Islet precursor cell (in vitro differentiated cells): Measurements from ENCODE around the gene APC2.
A peak's percentile ranks its signal among the peaks of the same experiment; 100 is the strongest.

Experiments used
- DNase-seq: peaks from one replicate; pipeline ENCODE4 v3.0.0-alpha.2; 2018

Gene APC2

DNA sequence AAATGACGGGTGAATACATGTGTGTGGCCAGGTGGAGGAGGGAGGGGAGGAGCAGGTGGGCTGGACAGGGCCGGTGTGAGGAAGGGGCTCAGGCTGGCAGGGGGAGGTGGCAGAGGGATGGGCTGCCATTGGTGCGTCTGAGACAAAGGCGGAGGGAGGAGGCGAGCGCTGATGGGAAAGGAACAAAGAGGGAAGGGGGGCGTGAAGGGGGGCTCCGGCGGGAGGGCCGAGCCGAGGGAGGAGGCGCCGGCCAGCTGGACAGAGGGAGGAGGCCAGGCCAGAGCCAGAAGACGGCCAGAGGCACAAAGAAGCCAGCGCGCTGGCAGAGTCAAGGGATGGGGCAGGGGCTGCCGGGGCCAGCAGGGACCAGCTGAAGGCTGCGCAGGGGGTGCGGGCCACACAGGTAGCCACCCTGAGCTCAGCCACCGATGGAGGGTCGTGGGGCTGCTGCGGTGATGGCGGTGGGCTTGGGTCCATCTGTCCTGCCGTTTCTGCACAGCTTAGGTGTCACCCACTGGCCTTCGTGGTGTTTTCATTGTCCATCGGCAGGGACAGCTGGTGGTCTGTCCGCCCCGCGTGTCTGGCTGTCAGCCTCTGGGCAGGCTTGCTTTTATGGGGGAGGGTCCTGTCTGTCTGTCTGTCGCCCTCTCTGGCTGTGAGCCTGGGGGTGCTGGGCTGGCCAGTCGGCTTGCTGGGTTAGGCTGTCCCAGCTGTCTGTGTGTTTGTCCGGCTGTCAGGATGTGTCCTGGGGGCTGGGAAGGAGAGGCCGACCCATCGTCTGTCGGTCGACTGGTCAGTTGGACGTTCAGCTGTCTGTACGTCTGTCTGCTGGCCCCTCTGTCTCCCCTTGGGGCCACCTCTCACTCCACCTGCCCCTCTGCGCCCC, 2.2 kb downstream of the APC2 start:
- DNase-seq: no peak

DNA sequence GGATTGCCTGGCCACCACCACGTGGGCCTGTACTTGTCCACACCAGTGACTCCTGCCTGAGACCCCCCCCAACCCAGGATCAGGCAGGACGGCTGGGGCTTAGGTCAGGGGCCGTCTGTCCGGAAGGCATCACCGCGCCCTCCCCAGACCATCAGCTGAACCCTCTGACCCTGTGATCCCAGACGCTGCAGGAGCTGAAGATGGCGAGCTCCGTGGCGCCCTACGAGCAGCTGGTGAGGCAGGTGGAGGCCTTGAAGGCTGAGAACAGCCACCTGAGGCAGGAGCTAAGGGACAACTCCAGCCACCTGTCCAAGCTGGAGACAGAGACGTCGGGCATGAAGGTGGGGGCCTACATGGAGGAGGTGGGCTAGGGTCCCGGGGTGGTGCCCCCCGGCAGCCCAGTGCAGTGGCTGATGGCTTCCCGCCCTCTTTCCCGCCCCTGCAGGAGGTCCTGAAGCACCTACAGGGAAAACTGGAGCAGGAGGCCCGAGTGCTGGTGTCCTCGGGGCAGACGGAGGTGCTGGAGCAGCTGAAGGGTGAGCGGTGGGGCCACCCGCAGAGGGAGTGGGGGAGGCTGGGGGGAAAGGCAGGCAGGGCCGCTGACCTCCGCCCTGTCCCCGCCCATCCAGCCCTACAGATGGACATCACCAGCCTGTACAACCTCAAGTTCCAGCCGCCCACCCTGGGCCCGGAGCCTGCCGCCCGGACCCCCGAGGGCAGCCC, 3.0 kb downstream of the APC2 start:
- no peak for DNase-seq

DNA sequence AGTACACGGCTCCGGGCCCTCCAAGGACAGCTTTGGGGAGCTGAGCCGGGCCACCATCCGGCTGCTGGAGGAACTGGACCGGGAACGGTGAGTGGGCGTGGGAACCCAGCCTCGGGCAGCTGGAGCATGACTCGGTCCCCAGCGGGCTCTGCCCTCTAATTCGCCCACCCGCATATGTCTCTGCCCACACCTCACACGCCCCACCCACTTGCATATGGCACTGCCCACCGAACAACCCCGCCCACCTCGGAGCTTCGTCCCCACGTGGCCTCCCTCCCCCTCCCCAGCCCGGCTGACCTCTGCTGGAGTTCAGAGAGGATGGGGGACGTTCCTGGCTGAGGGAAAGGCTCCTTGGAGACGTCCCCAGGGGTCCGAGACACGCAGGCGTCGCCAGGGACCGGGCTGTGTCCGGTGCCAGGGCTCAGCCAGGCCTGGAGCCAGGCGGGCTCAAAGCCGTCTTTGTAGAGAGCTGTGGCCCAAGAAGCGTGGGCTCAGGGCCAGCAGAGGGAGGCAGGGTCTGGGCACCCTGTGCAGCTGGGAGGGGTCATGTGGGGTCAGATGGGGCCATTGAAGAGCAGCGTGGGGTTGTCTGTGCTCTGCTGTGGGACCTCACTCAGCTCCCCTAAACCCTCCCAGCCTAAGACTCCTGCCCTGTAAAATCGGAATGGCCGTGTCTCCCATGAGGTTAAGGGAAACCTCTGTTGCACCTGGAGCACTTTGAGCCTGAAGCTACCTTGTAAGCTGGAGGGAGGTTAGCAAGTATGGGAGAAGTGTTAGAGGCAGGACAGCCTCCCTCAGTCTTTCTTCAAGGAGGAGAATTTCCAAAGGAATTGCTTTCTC, 3.8 kb downstream of the APC2 start:
- no peak for DNase-seq

DNA sequence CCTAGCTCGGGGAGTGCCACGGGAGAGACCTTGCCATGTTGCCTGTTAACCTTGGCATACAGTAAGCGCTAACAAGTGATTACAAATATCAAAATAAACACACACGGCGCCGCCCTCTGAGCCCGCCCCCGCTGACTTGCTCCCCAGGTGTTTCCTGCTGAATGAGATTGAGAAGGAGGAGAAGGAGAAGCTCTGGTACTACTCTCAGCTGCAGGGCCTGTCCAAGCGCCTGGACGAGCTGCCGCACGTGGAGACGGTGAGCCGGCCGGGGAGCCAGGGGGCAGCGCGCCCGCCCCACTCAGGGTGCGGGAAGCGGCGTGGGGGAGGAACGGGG, 5.0 kb downstream of the APC2 start:
- DNase-seq: no peak

DNA sequence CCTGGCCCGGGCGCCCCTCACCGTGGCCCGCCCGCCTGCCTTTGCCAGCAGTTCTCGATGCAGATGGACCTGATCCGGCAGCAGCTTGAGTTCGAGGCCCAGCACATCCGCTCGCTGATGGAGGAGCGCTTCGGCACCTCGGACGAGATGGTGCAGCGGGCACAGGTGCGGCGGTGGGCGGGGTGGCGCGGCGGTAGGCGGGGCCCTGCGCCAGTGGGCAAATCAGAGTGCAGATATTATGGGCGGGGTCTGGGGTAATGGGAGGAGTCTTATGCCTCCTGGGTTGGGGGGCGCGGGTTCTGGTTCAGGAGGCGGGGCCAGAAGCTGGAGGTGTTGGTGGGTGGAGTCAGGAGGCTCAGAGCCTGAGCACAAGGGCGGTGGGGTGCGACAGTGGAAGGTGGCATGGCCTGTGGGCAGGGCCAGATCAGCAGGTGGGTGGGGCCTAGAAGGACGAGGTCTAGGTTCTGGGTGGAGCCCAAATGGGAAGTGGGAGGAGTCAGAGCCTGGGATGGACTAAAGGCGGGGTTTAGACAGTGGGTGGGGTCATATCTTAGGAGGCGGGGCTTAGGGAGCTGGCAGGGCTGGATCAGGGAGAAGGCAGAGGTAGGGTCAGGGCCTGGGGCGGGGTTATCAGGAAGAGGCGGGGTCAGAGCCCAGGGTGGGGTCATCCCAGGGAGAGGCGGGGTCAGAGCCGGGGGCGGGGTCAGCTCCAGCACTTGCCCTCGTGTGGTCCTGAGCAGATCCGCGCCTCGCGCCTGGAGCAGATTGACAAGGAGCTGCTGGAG, 5.6 kb downstream of the APC2 start:
- peak; percentile 84 for DNase-seq

DNA sequence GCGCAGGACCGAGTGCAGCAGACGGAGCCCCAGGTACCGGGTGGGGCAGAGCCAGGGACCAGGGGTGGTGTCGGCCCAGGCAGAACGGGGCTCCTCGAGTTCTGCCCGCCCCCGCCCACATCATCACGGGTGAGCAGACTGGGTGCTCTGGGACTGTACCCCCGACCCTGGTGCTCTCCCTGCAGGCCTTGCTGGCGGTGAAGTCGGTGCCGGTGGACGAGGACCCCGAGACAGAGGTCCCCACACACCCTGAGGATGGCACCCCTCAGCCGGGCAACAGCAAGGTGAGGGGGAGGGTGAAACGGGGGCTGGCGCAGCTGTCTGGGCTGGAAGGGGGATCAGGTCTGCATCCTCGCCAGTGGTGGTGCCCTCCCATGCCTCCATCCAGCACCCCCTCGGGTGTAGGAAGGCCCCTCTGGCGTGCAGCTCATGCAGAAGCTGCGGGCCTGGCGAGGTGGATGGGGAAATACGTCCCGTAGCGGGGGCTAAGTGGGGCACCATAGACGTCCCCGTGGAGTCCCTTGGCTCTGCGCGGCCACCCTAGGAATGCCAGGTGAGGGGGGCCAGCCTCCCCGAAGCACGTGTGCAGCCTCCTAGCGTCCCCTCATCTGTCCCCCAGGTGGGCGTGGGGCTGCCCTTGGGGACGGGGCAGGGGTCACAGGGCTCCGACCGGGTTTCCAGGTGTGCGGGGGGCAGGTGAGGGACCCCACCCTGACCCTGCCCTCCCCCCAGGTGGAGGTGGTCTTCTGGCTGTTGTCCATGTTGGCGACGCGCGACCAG, 6.4 kb downstream of the APC2 start:
- no peak for DNase-seq

DNA sequence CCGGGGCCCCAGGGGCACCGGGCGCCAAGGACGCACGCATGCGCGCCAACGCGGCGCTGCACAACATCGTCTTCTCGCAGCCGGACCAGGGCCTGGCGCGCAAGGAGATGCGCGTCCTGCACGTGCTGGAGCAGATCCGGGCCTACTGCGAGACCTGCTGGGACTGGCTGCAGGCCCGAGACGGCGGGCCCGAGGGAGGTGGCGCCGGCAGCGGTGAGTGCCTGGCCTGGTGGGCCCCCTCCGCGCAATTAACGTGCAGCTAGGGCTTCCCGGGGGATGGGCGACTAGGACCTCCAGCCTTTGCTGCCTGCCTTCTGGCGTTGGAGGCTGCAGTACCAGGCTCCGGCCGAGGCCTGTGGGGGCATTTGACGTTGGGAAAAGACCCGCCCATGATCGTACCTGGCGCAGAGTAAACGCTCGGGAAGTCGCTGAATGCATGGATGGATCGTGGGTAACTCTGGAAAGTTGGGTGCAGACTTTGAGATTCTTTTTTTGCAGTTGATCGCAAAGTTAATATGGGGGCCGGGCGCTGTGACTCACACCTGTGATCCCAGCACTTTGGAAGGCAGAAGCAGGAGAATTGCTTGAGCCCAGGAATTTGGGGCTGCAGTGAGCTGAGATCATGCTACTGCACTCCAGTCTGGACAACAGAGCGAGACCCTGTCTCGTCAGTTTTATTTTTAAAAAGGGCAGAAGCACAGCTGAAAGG, 7.3 kb downstream of the APC2 start:
- DNase-seq: no peak

DNA sequence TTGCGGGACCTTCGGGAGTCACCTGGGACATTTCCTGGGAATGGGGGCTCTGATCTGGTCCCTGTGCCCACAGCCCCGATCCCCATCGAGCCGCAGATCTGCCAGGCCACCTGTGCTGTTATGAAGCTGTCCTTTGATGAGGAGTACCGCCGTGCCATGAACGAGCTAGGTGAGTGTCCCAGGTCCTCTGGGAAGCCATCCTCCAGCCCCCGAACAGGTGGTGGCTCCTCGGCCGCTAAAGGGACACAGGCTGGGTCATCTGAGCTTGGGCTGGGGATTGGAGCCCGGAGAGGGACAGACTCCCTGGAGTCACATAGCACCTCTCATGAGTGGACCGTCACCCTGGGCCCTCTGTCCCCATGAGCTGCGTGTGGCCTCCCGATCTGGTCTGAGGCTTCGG, 8.0 kb downstream of the APC2 start:
- no peak for DNase-seq

DNA sequence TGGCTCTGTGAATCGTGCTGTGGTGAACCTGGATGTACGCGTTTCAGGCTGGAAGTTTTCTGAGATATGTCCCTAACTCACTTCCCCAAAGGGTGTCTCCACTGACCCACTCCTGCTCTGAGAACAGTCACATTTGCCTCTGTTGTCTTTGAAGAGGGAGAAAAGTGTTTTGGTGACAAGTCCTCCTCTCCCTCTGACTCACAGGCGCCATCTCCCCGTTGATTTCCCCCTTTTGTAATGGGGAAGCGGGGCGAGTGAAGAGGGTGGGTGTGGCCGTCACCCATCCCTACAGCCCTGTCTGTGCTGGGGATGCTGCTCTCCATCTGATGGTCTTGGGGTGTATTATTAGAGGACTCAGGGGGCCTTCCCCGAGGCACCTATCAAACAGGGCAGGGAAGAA, 9.6 kb downstream of the APC2 start:
- DNase-seq: no peak

DNA sequence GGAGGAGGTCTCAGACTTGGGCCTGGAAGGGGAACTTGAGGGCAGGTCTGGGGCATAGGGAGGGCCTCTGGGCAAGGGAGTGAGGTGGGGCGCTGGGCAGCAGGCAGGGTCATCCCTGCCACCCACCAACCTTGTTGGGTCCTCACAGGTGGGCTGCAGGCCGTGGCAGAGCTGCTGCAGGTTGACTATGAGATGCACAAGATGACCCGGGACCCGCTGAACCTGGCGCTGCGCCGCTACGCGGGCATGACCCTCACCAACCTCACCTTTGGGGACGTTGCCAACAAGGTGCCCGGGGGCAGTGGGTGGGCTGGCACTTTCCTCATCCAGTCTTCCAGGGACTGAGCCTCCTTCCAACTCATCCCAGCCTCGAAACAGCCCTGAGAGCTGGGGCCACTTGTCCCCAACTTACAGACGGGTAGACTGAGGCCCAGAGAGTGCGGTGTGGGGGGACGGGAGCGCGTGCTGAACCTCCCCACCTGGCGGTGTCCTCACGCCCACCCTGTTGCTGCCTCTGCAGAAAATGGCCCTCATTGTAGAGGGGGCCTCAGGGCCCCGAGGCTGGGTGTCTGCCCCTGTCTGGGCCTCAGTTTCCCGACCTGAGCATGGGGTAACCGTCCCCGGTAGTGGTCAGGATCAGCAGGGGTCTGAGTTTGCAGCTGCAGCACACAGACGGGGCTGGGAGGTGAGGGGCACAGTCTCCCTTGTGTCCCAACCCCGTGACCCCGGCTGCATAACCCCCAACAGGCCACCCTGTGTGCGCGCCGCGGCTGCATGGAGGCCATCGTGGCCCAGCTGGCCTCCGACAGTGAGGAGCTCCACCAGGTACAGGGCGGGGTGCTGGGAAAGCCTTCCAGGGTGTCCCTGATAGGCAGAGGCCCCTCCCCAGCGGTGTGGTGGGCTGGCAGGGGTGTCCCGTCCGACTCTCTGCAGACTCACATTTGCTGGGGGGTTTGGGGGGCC, 10.4 kb downstream of the APC2 start:
- DNase-seq: no peak

DNA sequence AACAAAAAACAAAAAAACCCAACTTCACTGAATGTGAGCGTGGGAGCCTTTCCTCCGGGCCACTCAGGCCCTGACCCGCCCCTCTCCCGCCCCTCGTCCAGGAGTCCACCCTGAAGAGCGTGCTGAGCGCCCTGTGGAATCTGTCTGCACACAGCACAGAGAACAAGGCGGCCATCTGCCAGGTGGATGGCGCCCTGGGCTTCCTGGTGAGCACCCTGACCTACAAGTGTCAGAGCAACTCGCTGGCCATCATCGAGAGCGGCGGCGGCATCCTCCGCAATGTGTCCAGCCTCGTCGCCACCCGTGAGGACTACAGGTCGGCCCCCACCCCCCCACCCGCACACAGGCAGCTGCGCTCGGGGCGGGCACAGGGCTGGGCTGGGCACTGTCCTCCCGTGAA, 11.9 kb downstream of the APC2 start:
- DNase-seq: no peak

DNA sequence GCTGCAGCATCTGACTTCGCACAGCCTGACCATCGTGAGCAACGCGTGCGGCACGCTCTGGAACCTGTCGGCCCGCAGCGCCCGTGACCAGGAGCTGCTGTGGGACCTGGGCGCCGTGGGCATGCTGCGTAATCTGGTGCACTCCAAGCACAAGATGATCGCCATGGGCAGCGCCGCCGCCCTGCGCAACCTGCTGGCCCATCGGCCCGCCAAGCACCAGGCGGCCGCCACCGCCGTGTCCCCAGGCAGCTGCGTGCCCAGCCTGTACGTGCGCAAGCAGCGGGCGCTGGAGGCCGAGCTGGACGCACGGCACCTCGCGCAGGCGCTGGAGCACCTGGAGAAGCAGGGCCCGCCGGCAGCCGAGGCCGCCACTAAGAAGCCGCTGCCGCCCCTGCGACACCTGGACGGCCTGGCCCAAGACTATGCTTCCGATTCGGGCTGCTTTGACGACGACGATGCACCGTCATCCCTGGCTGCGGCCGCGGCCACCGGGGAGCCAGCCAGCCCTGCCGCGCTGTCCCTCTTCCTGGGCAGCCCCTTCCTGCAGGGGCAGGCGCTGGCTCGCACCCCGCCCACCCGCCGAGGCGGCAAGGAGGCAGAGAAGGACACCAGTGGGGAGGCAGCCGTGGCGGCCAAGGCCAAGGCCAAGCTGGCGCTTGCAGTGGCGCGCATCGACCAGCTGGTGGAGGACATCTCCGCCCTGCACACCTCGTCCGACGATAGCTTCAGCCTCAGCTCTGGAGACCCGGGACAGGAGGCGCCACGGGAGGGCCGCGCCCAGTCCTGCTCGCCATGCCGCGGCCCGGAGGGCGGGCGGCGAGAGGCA, 15.5 kb downstream of the APC2 start:
- peak; percentile 85 for DNase-seq

DNA sequence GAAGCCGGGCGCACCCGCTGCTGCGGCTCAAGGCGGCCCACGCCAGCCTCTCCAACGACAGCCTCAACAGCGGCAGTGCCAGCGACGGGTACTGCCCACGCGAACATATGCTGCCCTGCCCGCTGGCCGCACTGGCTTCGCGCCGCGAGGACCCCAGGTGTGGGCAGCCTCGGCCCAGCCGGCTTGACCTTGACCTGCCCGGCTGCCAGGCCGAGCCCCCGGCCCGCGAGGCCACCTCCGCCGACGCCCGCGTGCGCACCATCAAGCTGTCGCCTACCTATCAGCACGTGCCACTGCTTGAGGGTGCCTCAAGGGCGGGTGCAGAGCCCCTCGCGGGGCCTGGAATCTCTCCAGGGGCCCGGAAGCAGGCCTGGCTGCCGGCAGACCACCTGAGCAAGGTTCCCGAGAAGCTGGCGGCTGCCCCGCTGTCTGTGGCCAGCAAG, 16.1 kb downstream of the APC2 start:
- no peak for DNase-seq

DNA sequence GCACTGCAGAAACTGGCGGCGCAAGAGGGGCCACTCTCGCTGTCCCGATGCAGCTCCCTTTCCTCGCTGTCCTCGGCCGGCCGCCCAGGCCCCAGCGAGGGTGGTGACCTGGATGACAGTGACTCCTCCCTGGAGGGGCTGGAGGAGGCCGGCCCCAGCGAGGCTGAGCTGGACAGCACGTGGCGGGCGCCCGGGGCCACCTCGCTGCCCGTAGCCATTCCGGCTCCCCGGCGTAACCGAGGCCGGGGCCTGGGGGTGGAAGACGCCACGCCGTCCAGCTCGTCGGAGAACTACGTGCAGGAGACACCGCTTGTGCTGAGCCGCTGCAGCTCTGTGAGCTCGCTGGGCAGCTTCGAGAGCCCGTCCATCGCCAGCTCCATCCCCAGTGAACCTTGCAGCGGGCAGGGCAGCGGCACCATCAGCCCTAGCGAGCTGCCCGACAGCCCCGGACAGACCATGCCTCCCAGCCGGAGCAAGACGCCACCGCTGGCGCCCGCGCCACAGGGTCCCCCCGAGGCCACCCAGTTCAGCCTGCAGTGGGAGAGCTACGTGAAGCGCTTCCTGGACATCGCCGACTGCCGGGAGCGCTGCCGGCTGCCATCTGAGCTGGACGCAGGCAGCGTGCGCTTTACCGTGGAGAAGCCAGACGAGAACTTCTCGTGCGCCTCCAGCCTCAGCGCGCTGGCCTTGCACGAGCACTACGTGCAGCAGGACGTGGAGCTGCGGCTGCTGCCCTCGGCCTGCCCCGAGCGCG, 16.7 kb downstream of the APC2 start:
- DNase-seq: no peak

DNA sequence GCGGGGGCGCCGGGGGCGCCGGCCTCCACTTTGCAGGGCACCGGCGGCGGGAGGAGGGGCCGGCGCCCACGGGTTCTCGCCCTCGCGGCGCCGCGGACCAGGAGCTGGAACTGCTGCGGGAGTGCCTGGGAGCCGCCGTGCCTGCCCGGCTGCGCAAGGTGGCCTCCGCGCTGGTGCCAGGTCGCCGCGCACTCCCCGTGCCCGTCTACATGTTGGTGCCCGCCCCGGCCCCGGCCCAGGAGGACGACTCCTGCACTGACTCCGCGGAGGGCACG, 17.2 kb downstream of the APC2 start:
- no peak for DNase-seq

DNA sequence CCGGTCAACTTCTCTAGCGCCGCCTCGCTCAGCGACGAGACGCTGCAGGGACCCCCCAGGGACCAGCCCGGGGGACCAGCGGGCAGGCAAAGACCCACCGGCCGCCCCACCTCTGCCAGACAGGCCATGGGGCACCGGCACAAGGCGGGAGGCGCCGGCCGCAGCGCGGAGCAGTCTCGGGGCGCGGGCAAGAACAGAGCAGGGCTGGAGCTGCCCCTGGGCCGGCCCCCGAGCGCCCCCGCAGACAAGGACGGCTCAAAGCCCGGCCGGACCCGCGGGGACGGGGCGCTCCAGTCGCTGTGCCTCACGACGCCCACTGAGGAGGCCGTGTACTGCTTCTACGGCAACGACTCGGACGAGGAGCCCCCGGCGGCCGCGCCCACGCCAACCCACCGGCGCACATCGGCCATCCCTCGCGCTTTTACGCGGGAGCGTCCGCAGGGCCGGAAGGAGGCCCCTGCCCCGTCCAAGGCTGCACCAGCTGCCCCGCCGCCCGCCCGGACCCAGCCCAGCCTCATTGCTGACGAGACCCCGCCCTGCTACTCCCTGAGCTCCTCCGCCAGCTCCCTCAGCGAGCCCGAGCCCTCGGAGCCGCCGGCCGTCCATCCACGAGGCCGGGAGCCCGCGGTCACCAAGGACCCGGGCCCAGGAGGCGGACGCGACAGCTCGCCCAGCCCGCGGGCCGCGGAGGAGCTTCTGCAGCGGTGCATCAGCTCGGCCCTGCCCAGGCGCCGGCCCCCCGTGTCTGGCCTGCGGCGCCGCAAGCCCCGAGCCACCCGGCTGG, 17.8 kb downstream of the APC2 start:
- no peak for DNase-seq

DNA sequence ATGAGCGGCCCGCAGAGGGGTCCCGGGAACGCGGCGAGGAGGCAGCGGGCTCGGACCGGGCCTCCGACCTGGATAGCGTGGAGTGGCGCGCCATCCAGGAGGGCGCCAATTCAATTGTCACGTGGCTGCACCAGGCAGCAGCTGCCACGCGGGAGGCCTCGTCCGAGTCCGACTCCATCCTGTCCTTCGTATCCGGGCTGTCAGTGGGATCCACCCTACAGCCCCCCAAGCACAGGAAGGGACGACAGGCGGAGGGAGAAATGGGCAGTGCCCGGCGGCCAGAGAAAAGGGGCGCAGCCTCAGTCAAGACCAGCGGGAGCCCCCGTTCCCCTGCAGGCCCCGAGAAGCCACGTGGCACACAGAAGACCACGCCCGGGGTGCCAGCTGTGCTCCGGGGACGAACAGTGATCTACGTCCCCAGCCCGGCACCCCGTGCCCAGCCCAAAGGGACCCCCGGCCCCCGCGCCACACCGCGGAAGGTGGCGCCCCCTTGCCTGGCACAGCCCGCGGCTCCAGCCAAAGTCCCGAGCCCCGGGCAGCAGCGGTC, 18.4 kb downstream of the APC2 start:
- no peak for DNase-seq
